Measurements from ENCODE around the gene HARS2.
"Not testable (repeated sequence)": the region's sequence is repeated elsewhere in the genome, so short reads cannot be mapped to it uniquely, and the experiment has no call there.

Gene HARS2

GRCh38 chr5:140690941-140691924, at the start of gene HARS2, which contains the start of gene HARS1:
TSS of gene HARS2 (plus strand) at chr5:140691455. CDS start at chr5:140691649, 194 bp downstream.
TSS of gene HARS1 (minus strand) at chr5:140691370. CDS start at chr5:140691304, 66 bp downstream.
- peak; percentile 87 for DNase-seq (ENCODE audit: low spot score)

GRCh38 chr5:140641716-140642115, 49.5 kb upstream of the HARS2 start:
- DNase-seq (ENCODE audit: low spot score): no peak

- DNase-seq (ENCODE audit: low spot score): no peak
Measured at GRCh38 chr5:140642718-140643117, 48.5 kb upstream of the HARS2 start.

GRCh38 chr5:140647042-140647419, 44.2 kb upstream of the HARS2 start:
- DNase-seq (ENCODE audit: low spot score): no peak

GRCh38 chr5:140658870-140659269, 32.4 kb upstream of the HARS2 start:
- DNase-seq (ENCODE audit: low spot score): no peak

- not testable (repeated sequence) for DNase-seq (ENCODE audit: low spot score)
Measured at GRCh38 chr5:140660371-140660770, 30.9 kb upstream of the HARS2 start.

GRCh38 chr5:140664030-140664358, 27.3 kb upstream of the HARS2 start:
- no peak for DNase-seq (ENCODE audit: low spot score)

GRCh38 chr5:140664359-140665119, 26.7 kb upstream of the HARS2 start, which contains the start of gene WDR55:
TSS of gene WDR55 (plus strand) at chr5:140664904. CDS start at chr5:140664913, 9 bp downstream.
- peak; percentile 93 for DNase-seq (ENCODE audit: low spot score)

GRCh38 chr5:140671035-140671434, 20.2 kb upstream of the HARS2 start:
- not testable (repeated sequence) for DNase-seq (ENCODE audit: low spot score)

- no peak for DNase-seq (ENCODE audit: low spot score)
Measured at GRCh38 chr5:140671472-140672125, 19.7 kb upstream of the HARS2 start.

- no peak for DNase-seq (ENCODE audit: low spot score)
Measured at GRCh38 chr5:140672455-140673186, 18.6 kb upstream of the HARS2 start.

- no peak for DNase-seq (ENCODE audit: low spot score)
Measured at GRCh38 chr5:140673187-140673976, 17.9 kb upstream of the HARS2 start, which contains the start of gene DND1. TSS of gene DND1 (minus strand) at chr5:140673576. CDS start at chr5:140673542, 34 bp downstream.

- DNase-seq (ENCODE audit: low spot score): no peak
Measured at GRCh38 chr5:140674211-140674610, 17.0 kb upstream of the HARS2 start.

- no peak for DNase-seq (ENCODE audit: low spot score)
Measured at GRCh38 chr5:140674629-140675028, 16.6 kb upstream of the HARS2 start.

GRCh38 chr5:140677947-140678346, 13.3 kb upstream of the HARS2 start:
- no peak for DNase-seq (ENCODE audit: low spot score)

- DNase-seq (ENCODE audit: low spot score): no peak
Measured at GRCh38 chr5:140678993-140679392, 12.3 kb upstream of the HARS2 start.

GRCh38 chr5:140690376-140690932, 801 bp upstream of the HARS2 start:
- DNase-seq (ENCODE audit: low spot score): no peak

- no peak for DNase-seq (ENCODE audit: low spot score)
Measured at GRCh38 chr5:140694276-140694675, 3.0 kb downstream of the HARS2 start.

GRCh38 chr5:140696891-140697492, 5.7 kb downstream of the HARS2 start:
- no peak for DNase-seq (ENCODE audit: low spot score)

Data from CD4-positive, alpha-beta T cell treated with Interleukin-15 for 4 hours (primary cell).